ENCODE measurements around the gene ATG4C. TPM values are rescaled to one million over a fixed set of nuclear protein-coding genes. Genes with fewer than 3 reads are reported as not detected.

ATG4C gene
- total RNA-seq, 1 donor from 2014 or later: 39.5 TPM

- H3F3A ChIP-seq (ENCODE audit: low read depth): no peaks in the 10 kb centered on the region
- H3K9me3 Mint-ChIP-seq: no peaks in the 10 kb centered on the region
- no peaks in the 10 kb centered on the region for H3K27me3 ChIP-seq
- no peaks in the 10 kb centered on the region for H3K4me1 ChIP-seq
- no peak overlapping the region for H3K9ac ChIP-seq
- H3K4me2 ChIP-seq: no peak overlapping the region
- H4K20me1 ChIP-seq (ENCODE audit: low read depth): no peaks in the 10 kb centered on the region
- no peak overlapping the region for H2AFZ ChIP-seq (replicated peaks)
- no peak overlapping the region for H3K27ac Mint-ChIP-seq
- H3K79me2 ChIP-seq (ENCODE audit: low read depth): no peaks in the 10 kb centered on the region
- no peak overlapping the region for H3K4me3 ChIP-seq
- DNase-seq (ENCODE audit: low spot score): no peak
- H3K4me1 Mint-ChIP-seq: peaks cover 10% of the 10 kb centered on the region
- no peak overlapping the region for H3K27ac ChIP-seq
- H3K9me3 ChIP-seq (ENCODE audit: low read depth): no peaks in the 10 kb centered on the region
- H3K4me3 Mint-ChIP-seq: no peak overlapping the region
- no peaks in the 10 kb centered on the region for H3K36me3 ChIP-seq
- H3K27me3 Mint-ChIP-seq (ENCODE audit: insufficient read depth, low read depth): no peaks in the 10 kb centered on the region
- no peaks in the 10 kb centered on the region for H3K36me3 Mint-ChIP-seq
- TF ChIP-seq EZH2 (IDR thresholded peaks at IDR 0.05): no peak
- no peak for TF ChIP-seq EZH2phosphoT487 (IDR thresholded peaks at IDR 0.05)
- TF ChIP-seq, protein P1, sequence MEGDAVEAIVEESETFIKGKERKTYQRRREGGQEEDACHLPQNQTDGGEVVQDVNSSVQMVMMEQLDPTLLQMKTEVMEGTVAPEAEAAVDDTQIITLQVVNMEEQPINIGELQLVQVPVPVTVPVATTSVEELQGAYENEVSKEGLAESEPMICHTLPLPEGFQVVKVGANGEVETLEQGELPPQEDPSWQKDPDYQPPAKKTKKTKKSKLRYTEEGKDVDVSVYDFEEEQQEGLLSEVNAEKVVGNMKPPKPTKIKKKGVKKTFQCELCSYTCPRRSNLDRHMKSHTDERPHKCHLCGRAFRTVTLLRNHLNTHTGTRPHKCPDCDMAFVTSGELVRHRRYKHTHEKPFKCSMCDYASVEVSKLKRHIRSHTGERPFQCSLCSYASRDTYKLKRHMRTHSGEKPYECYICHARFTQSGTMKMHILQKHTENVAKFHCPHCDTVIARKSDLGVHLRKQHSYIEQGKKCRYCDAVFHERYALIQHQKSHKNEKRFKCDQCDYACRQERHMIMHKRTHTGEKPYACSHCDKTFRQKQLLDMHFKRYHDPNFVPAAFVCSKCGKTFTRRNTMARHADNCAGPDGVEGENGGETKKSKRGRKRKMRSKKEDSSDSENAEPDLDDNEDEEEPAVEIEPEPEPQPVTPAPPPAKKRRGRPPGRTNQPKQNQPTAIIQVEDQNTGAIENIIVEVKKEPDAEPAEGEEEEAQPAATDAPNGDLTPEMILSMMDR (IDR thresholded peaks at IDR 0.05): no peak
These were observed 116.6 kb downstream of the ATG4C start for GRCh38 chr1:62900566-62900965.

GRCh38 chr1:62901650-62902049 is 117.7 kb downstream of the ATG4C start:
- Histone ChIP-seq H4K20me1 (ENCODE audit: low read depth) (no peaks in the 10 kb centered on the region), H3K36me3 (no peaks in the 10 kb centered on the region), H3K4me1 (no peaks in the 10 kb centered on the region), H3K4me3 (no peak overlapping the region), H3K79me2 (ENCODE audit: low read depth) (no peaks in the 10 kb centered on the region), H3K9ac (no peak overlapping the region), H3K9me3 (ENCODE audit: low read depth) (no peaks in the 10 kb centered on the region), H2AFZ (replicated peaks) (no peak overlapping the region), H3K27me3 (no peaks in the 10 kb centered on the region), H3F3A (ENCODE audit: low read depth) (no peaks in the 10 kb centered on the region), H3K27ac (no peak overlapping the region), H3K4me2 (no peak overlapping the region)
- H3K4me3 Mint-ChIP-seq: no peak overlapping the region
- H3K9me3 Mint-ChIP-seq: no peaks in the 10 kb centered on the region
- H3K4me1 Mint-ChIP-seq: peaks cover 10% of the 10 kb centered on the region
- H3K27ac Mint-ChIP-seq: no peak overlapping the region
- no peaks in the 10 kb centered on the region for H3K36me3 Mint-ChIP-seq
- DNase-seq (ENCODE audit: low spot score): no peak
- TF ChIP-seq, protein P1 (IDR thresholded peaks at IDR 0.05): no peak
- TF ChIP-seq EZH2phosphoT487 (IDR thresholded peaks at IDR 0.05) (no peak), EZH2 (IDR thresholded peaks at IDR 0.05) (no peak)
- no peaks in the 10 kb centered on the region for H3K27me3 Mint-ChIP-seq (ENCODE audit: insufficient read depth, low read depth)

GRCh38 chr1:62903522-62903921 is 119.6 kb downstream of the ATG4C start:
- Mint-ChIP-seq H3K36me3 (no peaks in the 10 kb centered on the region), H3K27ac (no peak overlapping the region), H3K9me3 (no peaks in the 10 kb centered on the region), H3K4me1 (peaks cover 10% of the 10 kb centered on the region), H3K27me3 (ENCODE audit: insufficient read depth, low read depth) (no peaks in the 10 kb centered on the region), H3K4me3 (no peak overlapping the region)
- no peak for DNase-seq (ENCODE audit: low spot score)
- H3K36me3 ChIP-seq: no peaks in the 10 kb centered on the region
- H4K20me1 ChIP-seq (ENCODE audit: low read depth): no peaks in the 10 kb centered on the region
- H2AFZ ChIP-seq (replicated peaks): peak overlapping the region; percentile 5
- no peak overlapping the region for H3K27ac ChIP-seq
- H3K79me2 ChIP-seq (ENCODE audit: low read depth): no peaks in the 10 kb centered on the region
- no peaks in the 10 kb centered on the region for H3K4me1 ChIP-seq
- H3K9ac ChIP-seq: no peak overlapping the region
- no peak overlapping the region for H3K4me2 ChIP-seq
- no peaks in the 10 kb centered on the region for H3K9me3 ChIP-seq (ENCODE audit: low read depth)
- TF ChIP-seq, protein P1 (IDR thresholded peaks at IDR 0.05): no peak
- TF ChIP-seq EZH2phosphoT487 (IDR thresholded peaks at IDR 0.05): no peak
- TF ChIP-seq EZH2 (IDR thresholded peaks at IDR 0.05): no peak
- H3K4me3 ChIP-seq: no peak overlapping the region
- no peaks in the 10 kb centered on the region for H3F3A ChIP-seq (ENCODE audit: low read depth)
- no peaks in the 10 kb centered on the region for H3K27me3 ChIP-seq

Data from neural progenitor cell (in vitro differentiated cells).